Measurements from ENCODE around the gene SLC9A1.

The SLC9A1 gene

DNA sequence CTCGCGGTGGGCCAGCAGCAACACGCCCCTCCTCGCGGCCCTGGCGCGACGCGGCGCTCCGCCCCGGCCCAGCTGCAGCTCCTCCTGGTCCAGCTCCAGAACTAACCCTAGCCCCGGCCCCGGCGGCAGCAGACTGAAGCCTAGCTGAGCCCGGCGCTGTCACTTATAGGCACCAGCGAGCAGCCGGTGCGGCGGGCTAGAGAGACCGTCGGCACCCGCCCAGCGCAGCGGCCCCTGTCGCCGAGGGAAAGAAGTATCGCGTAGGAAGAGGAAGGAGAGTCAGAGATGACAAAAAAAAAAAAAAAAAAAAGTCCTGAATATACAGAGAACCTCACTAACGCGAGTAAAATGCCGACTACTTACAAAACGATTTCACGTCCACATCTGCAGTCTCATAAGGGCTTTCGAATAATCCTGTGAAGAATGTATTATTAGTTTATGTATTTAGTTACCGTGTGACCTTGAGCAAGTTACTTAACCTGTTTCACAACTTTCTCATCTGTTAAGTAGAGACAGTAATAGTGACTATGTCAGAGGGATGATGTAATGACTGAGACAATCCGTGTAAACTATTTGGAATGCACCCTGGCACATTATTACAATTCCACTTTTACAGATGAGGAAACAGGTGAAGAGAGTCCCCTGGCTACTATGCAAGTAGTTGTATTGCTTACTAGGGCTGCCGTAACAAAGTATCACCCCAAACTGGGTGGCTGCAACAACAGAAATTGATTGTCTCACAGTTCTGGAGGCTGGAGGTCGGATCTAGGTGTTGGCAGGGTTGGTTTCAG is at the start of gene SLC9A1:
Gene SLC9A1, minus strand, starts transcription at position 135 of the 791 bp plus-strand sequence. CDS start 791 bp downstream, outside the sequence.
- Histone ChIP-seq H3K27ac (ENCODE audit: extremely low read depth, low read depth, low read length) (no peak within 1 kb of the TSS; the same call in 1 of the 2 replicates), H3K4me1 (ENCODE audit: control insufficient read depth, insufficient read depth, low read length) (peaks cover 4% of the 10 kb centered on the region; the same call in 1 of the 2 replicates), H3K36me3 (ENCODE audit: control insufficient read depth in 2 of 2, insufficient read depth in 1 of 2, low read length in 2 of 2) (peaks cover 0 to 12% of the 10 kb centered on the region in 2 experiments; a peak in 1 of 3 replicates), H3K9me3 (ENCODE audit: control insufficient read depth, insufficient read depth, low read depth, low read length) (no peaks in the 10 kb centered on the region), H3K4me3 (ENCODE audit: low read depth, low read length) (peak within 1 kb of the TSS; percentile 59)
- CTCF ChIA-PET: interaction anchor here (0.6 to 1.7 kb wide), 9 partner anchors 8 to 681 kb away, joined by 3 to 9 read pairs (median 4); no protein-coding TSS in a partner anchor
- POLR2A ChIA-PET: interaction anchor here (0.5 to 3.4 kb wide), 31 partner anchors 9 to 1640 kb away, joined by 3 to 71 read pairs (median 4); partner anchors contain the start of genes MAP3K6, STX12, TENT5B and TRNP1
- no peak for TF ChIP-seq ZNF791 (tag by site-specific recombination; IDR thresholded peaks at IDR 0.05)
- no peak for TF ChIP-seq RBAK (tag by site-specific recombination; IDR thresholded peaks at IDR 0.05)
- TF ChIP-seq PRDM6 (tag by site-specific recombination; IDR thresholded peaks at IDR 0.05): no peak
- TF ChIP-seq ZNF521 (tag by site-specific recombination; IDR thresholded peaks at IDR 0.05): no peak
- TF ChIP-seq MEIS1 (CRISPR knock-in tag; IDR thresholded peaks at IDR 0.05; ENCODE audit: borderline replicate concordance): no peak
- TF ChIP-seq ZNF624 (tag by site-specific recombination; IDR thresholded peaks at IDR 0.05): no peak
- TF ChIP-seq ZNF843 (tag by site-specific recombination; IDR thresholded peaks at IDR 0.05): peak; percentile 84
- TF ChIP-seq ZNF510 (tag by site-specific recombination; IDR thresholded peaks at IDR 0.05; ENCODE audit: insufficient replicate concordance): no peak
- TF ChIP-seq, protein P1, sequence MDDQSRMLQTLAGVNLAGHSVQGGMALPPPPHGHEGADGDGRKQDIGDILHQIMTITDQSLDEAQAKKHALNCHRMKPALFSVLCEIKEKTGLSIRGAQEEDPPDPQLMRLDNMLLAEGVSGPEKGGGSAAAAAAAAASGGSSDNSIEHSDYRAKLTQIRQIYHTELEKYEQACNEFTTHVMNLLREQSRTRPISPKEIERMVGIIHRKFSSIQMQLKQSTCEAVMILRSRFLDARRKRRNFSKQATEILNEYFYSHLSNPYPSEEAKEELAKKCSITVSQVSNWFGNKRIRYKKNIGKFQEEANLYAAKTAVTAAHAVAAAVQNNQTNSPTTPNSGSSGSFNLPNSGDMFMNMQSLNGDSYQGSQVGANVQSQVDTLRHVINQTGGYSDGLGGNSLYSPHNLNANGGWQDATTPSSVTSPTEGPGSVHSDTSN (CRISPR knock-in tag; IDR thresholded peaks at IDR 0.05): no peak
- TF ChIP-seq GFI1B (tag by site-specific recombination; IDR thresholded peaks at IDR 0.05): peak; percentile 39; the same call in 1 of the 2 replicates
- TF ChIP-seq, protein P2, sequence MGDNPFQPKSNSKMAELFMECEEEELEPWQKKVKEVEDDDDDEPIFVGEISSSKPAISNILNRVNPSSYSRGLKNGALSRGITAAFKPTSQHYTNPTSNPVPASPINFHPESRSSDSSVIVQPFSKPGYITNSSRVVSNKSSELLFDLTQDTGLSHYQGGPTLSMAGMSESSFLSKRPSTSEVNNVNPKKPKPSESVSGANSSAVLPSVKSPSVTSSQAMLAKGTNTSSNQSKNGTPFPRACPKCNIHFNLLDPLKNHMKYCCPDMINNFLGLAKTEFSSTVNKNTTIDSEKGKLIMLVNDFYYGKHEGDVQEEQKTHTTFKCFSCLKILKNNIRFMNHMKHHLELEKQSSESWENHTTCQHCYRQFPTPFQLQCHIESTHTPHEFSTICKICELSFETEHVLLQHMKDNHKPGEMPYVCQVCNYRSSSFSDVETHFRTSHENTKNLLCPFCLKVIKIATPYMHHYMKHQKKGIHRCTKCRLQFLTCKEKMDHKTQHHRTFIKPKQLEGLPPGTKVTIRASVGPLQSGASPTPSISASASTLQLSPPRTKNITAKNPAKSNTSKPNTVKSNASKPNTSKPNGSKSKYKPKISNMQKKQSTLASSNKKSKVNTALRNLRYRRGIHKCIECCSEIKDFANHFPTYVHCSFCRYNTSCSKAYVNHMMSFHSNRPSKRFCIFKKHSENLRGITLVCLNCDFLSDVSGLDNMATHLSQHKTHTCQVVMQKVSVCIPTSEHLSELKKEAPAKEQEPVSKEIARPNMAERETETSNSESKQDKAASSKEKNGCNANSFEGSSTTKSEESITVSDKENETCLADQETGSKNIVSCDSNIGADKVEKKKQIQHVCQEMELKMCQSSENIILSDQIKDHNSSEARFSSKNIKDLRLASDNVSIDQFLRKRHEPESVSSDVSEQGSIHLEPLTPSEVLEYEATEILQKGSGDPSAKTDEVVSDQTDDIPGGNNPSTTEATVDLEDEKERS (tag by site-specific recombination; IDR thresholded peaks at IDR 0.05): peak; percentile 70; the same call in 1 of the 2 replicates
- TF ChIP-seq ZNF626 (tag by site-specific recombination; IDR thresholded peaks at IDR 0.05): no peak; the same call in 1 of the 2 replicates
- TF ChIP-seq ZNF211 (tag by site-specific recombination; IDR thresholded peaks at IDR 0.05; ENCODE audit: low read depth): no peak
- no peak for TF ChIP-seq ZNF157 (tag by site-specific recombination; IDR thresholded peaks at IDR 0.05)
- no peak for TF ChIP-seq ZNF202 (tag by site-specific recombination; IDR thresholded peaks at IDR 0.05; ENCODE audit: borderline replicate concordance)
- TF ChIP-seq, protein P3, sequence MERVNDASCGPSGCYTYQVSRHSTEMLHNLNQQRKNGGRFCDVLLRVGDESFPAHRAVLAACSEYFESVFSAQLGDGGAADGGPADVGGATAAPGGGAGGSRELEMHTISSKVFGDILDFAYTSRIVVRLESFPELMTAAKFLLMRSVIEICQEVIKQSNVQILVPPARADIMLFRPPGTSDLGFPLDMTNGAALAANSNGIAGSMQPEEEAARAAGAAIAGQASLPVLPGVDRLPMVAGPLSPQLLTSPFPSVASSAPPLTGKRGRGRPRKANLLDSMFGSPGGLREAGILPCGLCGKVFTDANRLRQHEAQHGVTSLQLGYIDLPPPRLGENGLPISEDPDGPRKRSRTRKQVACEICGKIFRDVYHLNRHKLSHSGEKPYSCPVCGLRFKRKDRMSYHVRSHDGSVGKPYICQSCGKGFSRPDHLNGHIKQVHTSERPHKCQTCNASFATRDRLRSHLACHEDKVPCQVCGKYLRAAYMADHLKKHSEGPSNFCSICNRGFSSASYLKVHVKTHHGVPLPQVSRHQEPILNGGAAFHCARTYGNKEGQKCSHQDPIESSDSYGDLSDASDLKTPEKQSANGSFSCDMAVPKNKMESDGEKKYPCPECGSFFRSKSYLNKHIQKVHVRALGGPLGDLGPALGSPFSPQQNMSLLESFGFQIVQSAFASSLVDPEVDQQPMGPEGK (tag by site-specific recombination; IDR thresholded peaks at IDR 0.05): no peak; the same call in 1 of the 2 replicates
- no peak for TF ChIP-seq ZNF16 (tag by site-specific recombination; IDR thresholded peaks at IDR 0.05; ENCODE audit: low read depth)
- TF ChIP-seq ZNF585B (tag by site-specific recombination; IDR thresholded peaks at IDR 0.05): no peak
- no peak for TF ChIP-seq GLI4 (tag by site-specific recombination; IDR thresholded peaks at IDR 0.05)
- TF ChIP-seq GLIS2 (tag by site-specific recombination; IDR thresholded peaks at IDR 0.05): no peak
- TF ChIP-seq ZNF501 (tag by site-specific recombination; IDR thresholded peaks at IDR 0.05): peak; percentile 76; the same call in 1 of the 2 replicates
- TF ChIP-seq ZNF362 (tag by site-specific recombination; IDR thresholded peaks at IDR 0.05): peak; percentile 100
- TF ChIP-seq MYNN (tag by site-specific recombination; IDR thresholded peaks at IDR 0.05; ENCODE audit: borderline replicate concordance): peak; percentile 30; the same call in 1 of the 2 replicates
- no peak for TF ChIP-seq ZNF529 (tag by site-specific recombination; IDR thresholded peaks at IDR 0.05; ENCODE audit: insufficient replicate concordance)
- no peak for TF ChIP-seq AEBP2 (tag by site-specific recombination; IDR thresholded peaks at IDR 0.05; ENCODE audit: borderline replicate concordance)
- TF ChIP-seq ZNF433 (tag by site-specific recombination; IDR thresholded peaks at IDR 0.05; ENCODE audit: low read depth): no peak

All from HEK293 (cell line).